ENCODE data around the gene DNAJB9. TPM values are rescaled to one million over a fixed set of nuclear protein-coding genes. Genes with fewer than 3 reads are reported as not detected.

DNAJB9 gene
- total and polyA plus RNA-seq, 2 of the 13 experiments (the other 11 are each of a cell fraction or from before 2014, with no cell fraction given) = 8.6 to 16.4 TPM

DNA sequence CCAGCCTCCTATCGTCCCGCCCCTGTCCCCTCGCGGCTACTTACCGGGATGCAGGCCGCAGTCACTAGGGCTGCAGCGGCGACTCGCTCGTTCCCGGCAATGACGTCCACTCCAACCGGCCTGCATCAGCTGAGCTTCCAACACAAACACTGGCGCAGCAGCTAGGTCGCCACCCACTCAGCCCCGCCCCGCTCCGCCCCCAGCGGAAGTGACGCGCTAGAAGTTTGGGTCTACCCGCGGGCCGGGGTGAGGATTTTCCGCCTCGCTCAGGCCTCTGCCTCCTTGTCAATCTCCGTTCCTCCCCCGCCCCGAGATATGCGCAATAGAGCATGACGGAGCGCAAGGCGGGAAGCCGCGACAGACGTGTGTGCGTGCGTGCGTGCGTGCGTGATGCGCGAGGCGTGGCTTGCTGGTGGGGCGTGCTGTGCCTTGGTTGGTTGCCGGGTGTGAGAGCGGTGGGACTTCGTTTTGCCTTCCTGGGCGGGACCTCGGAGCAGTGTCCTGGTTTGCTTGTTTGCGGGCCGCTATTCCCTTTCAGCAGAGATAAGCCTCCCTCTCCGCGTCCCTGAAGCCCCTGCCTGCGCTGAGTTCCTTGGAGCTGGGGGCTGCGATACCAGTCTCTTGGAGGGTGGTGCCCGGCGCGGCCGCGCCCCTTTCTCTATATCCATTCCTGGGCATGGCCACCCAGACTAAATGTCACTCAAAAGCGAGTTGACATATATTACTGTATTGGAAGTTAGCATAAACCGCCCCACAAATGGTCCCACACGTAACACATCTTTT lies 43.5 kb upstream of the DNAJB9 start, which contains the start of gene PNPLA8 (continued):
- TF ChIP-seq, protein P1, sequence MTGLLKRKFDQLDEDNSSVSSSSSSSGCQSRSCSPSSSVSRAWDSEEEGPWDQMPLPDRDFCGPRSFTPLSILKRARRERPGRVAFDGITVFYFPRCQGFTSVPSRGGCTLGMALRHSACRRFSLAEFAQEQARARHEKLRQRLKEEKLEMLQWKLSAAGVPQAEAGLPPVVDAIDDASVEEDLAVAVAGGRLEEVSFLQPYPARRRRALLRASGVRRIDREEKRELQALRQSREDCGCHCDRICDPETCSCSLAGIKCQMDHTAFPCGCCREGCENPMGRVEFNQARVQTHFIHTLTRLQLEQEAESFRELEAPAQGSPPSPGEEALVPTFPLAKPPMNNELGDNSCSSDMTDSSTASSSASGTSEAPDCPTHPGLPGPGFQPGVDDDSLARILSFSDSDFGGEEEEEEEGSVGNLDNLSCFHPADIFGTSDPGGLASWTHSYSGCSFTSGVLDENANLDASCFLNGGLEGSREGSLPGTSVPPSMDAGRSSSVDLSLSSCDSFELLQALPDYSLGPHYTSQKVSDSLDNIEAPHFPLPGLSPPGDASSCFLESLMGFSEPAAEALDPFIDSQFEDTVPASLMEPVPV (CRISPR knock-in tag; IDR thresholded peaks at IDR 0.05) = peak; percentile 90
- peak; percentile 57; the same call in 1 of the 2 replicates for TF ChIP-seq MED1 (CRISPR knock-in tag; IDR thresholded peaks at IDR 0.05)
- 0 out of 2 replicates have a peak, but pooled peaks have one; percentile 39 for TF ChIP-seq NKX3-1 (CRISPR knock-in tag; IDR thresholded peaks at IDR 0.05)
- TF ChIP-seq HDAC1 (CRISPR knock-in tag; IDR thresholded peaks at IDR 0.05) = peak; percentile 95
- TF ChIP-seq ZNF274 (CRISPR knock-in tag; IDR thresholded peaks at IDR 0.05) = peak; percentile 56; the same call in 1 of the 2 replicates
- no peak; the same call in 1 of the 2 replicates for TF ChIP-seq KDM4B (CRISPR knock-in tag; IDR thresholded peaks at IDR 0.05)
- peak; percentile 48; the same call in 1 of the 2 replicates for TF ChIP-seq ATF7 (IDR thresholded peaks at IDR 0.05)
- TF ChIP-seq ATF7 (CRISPR knock-in tag; IDR thresholded peaks at IDR 0.05) = peak; percentile 77; the same call in 1 of the 2 replicates
- TF ChIP-seq TBP (CRISPR knock-in tag; IDR thresholded peaks at IDR 0.05) = no peak
- peak; percentile 16; the same call in 1 of the 2 replicates for TF ChIP-seq NCOA2 (CRISPR knock-in tag; IDR thresholded peaks at IDR 0.05)
- TF ChIP-seq ZNF136 (CRISPR knock-in tag; IDR thresholded peaks at IDR 0.05; ENCODE audit: low read depth) = peak; percentile 59; the same call in 1 of the 2 replicates
- TF ChIP-seq, protein P2, sequence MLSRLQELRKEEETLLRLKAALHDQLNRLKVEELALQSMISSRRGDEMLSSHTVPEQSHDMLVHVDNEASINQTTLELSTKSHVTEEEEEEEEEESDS (CRISPR knock-in tag; IDR thresholded peaks at IDR 0.05; ENCODE audit: borderline replicate concordance) = no peak
- TF ChIP-seq, protein P3, sequence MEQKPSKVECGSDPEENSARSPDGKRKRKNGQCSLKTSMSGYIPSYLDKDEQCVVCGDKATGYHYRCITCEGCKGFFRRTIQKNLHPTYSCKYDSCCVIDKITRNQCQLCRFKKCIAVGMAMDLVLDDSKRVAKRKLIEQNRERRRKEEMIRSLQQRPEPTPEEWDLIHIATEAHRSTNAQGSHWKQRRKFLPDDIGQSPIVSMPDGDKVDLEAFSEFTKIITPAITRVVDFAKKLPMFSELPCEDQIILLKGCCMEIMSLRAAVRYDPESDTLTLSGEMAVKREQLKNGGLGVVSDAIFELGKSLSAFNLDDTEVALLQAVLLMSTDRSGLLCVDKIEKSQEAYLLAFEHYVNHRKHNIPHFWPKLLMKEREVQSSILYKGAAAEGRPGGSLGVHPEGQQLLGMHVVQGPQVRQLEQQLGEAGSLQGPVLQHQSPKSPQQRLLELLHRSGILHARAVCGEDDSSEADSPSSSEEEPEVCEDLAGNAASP (CRISPR knock-in tag; IDR thresholded peaks at IDR 0.05; ENCODE audit: borderline replicate concordance) = no peak
- TF ChIP-seq AGO1 (IDR thresholded peaks at IDR 0.05; ENCODE audit: low read depth, low read length, poor library complexity, severe bottlenecking) = peak; percentile 75
- TF ChIP-seq, protein P4, sequence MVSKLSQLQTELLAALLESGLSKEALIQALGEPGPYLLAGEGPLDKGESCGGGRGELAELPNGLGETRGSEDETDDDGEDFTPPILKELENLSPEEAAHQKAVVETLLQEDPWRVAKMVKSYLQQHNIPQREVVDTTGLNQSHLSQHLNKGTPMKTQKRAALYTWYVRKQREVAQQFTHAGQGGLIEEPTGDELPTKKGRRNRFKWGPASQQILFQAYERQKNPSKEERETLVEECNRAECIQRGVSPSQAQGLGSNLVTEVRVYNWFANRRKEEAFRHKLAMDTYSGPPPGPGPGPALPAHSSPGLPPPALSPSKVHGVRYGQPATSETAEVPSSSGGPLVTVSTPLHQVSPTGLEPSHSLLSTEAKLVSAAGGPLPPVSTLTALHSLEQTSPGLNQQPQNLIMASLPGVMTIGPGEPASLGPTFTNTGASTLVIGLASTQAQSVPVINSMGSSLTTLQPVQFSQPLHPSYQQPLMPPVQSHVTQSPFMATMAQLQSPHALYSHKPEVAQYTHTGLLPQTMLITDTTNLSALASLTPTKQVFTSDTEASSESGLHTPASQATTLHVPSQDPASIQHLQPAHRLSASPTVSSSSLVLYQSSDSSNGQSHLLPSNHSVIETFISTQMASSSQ (IDR thresholded peaks at IDR 0.05; ENCODE audit: low read depth) = no peak
- TF ChIP-seq, protein P4 (CRISPR knock-in tag; IDR thresholded peaks at IDR 0.05; ENCODE audit: borderline replicate concordance) = peak; percentile 73; the same call in 1 of the 2 replicates
- TF ChIP-seq, protein P5, sequence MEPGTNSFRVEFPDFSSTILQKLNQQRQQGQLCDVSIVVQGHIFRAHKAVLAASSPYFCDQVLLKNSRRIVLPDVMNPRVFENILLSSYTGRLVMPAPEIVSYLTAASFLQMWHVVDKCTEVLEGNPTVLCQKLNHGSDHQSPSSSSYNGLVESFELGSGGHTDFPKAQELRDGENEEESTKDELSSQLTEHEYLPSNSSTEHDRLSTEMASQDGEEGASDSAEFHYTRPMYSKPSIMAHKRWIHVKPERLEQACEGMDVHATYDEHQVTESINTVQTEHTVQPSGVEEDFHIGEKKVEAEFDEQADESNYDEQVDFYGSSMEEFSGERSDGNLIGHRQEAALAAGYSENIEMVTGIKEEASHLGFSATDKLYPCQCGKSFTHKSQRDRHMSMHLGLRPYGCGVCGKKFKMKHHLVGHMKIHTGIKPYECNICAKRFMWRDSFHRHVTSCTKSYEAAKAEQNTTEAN (CRISPR knock-in tag; conservative IDR thresholded peaks at IDR 0.05) = 0 out of 2 replicates have a peak, but pooled peaks have one; percentile 43
- peak; percentile 57 for TF ChIP-seq ZNF331 (CRISPR knock-in tag; IDR thresholded peaks at IDR 0.05)
- peak; percentile 92; the same call in 1 of the 3 replicates for TF ChIP-seq MXI1 (IDR thresholded peaks at IDR 0.05; ENCODE audit: borderline replicate concordance, low read depth, low read length)
